Thyroid gland (tissue), 4 donors: ENCODE results near the gene KRTAP4-8. TPM values are rescaled to one million over a fixed set of nuclear protein-coding genes. Genes with fewer than 3 reads are reported as not detected.
"Not testable (repeated sequence)": the region's sequence is repeated elsewhere in the genome, so short reads cannot be mapped to it uniquely, and the experiment has no call there.

Experiments
- DNase-seq, 2 donors: peaks; one replicate each; pipeline ENCODE4 v3.0.0-alpha.2; 2019
- H3K27ac ChIP-seq, 3 donors: fragments of 200-600 bp; sonication (generic); 1 replicate in 2 of 3; 2 replicates in 1 of 3; pipeline ENCODE4 v1.5.1; 2016 to 2019; ENCODE audit warnings: mild to moderate bottlenecking in 1 of 3, moderate library complexity in 1 of 3
- H3K27me3 ChIP-seq: fragments of 200-600 bp; sonication (generic); one replicate; pipeline ENCODE4 v1.5.1; 2019
- H3K36me3 ChIP-seq, 2 donors: fragments of 200-600 bp; sonication (generic); one replicate each; pipeline ENCODE4 v1.5.1; 2016 to 2019
- H3K4me1 ChIP-seq, 2 donors: fragments of 200-600 bp; sonication (generic); one replicate each; pipeline ENCODE4 v1.5.1; 2017 to 2019
- H3K4me3 ChIP-seq, 3 donors: fragments of 200-600 bp; sonication (generic); replicated peaks in 1 of 3; 1 replicate in 2 of 3; 2 replicates in 1 of 3; pipeline ENCODE4 v1.5.1; 2016; ENCODE audit warnings: mild to moderate bottlenecking in 1 of 3
- H3K9me3 ChIP-seq: fragments of 200-600 bp; sonication (generic); one replicate; pipeline ENCODE4 v1.5.1; 2017
- CTCF ChIP-seq, 6 experiments: fragments of 200-600 bp in 3 of 6; fragments of 450-650 bp in 3 of 6; sonication (generic) in 3 of 6; IDR thresholded peaks; one replicate each; pipeline ENCODE4 v1.5.1; 2016 to 2019; ENCODE audit warnings: antibody characterized with exemption in 6 of 6, mild to moderate bottlenecking in 2 of 6, inconsistent platforms in 1 of 6, moderate library complexity in 1 of 6
- POLR2A ChIP-seq, 2 donors: fragments of 450-650 bp; IDR thresholded peaks; one replicate each; pipeline ENCODE4 v1.6.1; 2017; ENCODE audit warnings: antibody characterized with exemption in 2 of 2, mild to moderate bottlenecking in 2 of 2, moderate library complexity in 1 of 2
- WGBS, 2 donors: methylation state at CpG; one replicate each; pipeline ENCODE4 v1.1.5; 2017; 5-methylcytosine and 5-hydroxymethylcytosine counted together
- intact Hi-C: fragments of 100-400 bp; cut with DNase I; formaldehyde crosslinking; loops from one replicate; pipeline ENCODE4 v1.15.1; 2023
- total RNA-seq, 4 donors: library from RNA; depleted of rRNA; stranded (reverse); fragments of >200 nt; gene quantifications; one replicate each; pipeline ENCODE4 v1.2.3, GENCODE V29; 2016

The KRTAP4-8 gene
- total RNA-seq, 4 donors from 2014 or later, result not detected

DNA sequence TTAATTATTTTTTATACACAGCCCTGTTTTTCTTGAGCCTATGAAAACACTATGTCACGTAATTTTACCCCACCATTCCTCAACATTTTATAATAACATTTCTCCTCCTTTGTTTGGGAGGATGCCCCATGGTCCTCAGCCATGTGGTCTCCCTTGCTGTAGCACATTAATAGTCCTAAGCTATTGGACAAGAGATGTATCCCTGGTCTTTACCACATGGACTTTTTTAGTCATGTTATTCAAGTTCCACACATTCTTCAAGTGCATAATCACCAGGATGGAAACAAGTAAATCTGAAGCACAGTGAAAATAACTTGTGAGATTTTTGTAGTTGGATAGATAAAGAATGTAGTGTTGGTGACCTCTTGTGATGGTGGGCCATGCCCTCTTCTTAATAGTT lies 36.0 kb downstream of the KRTAP4-8 start:
- H3K27ac ChIP-seq, result no peak overlapping the region
- DNase-seq, result no peak
- no peaks in the 10 kb centered on the region for H3K9me3 ChIP-seq
- intact Hi-C loops, result no loop called here
- WGBS, 2 donors, result 66 to 67% methylated on average over 1 of the region's 1 CpG
- TF ChIP-seq CTCF (IDR thresholded peaks at IDR 0.05), result no peak
- TF ChIP-seq POLR2A (IDR thresholded peaks at IDR 0.05), result no peak
- no peaks in the 10 kb centered on the region for H3K27me3 ChIP-seq
- H3K4me1 ChIP-seq, result no peaks in the 10 kb centered on the region
- no peak overlapping the region for H3K4me3 ChIP-seq
- no peaks in the 10 kb centered on the region for H3K36me3 ChIP-seq

GRCh38 chr17:41060052-41060604 lies 37.8 kb downstream of the KRTAP4-8 start, which contains the start of gene KRTAP2-3:
TSS of gene KRTAP2-3 (minus strand) at chr17:41060114. CDS start at chr17:41060050, 64 bp downstream.
- Histone ChIP-seq H3K4me3 (no peak within 1 kb of the TSS), H3K27ac (no peak within 1 kb of the TSS), H3K36me3 (no peaks in the 10 kb centered on the region), H3K9me3 (no peaks in the 10 kb centered on the region), H3K4me1 (no peaks in the 10 kb centered on the region), H3K27me3 (no peaks in the 10 kb centered on the region)
- 71 to 78% methylated on average over 6 of the region's 6 CpGs for WGBS, 2 donors
- no peak for DNase-seq
- intact Hi-C loops, result no loop called here
- TF ChIP-seq CTCF (IDR thresholded peaks at IDR 0.05) (no peak), POLR2A (IDR thresholded peaks at IDR 0.05) (no peak)

GRCh38 chr17:41059276-41060051 lies 38.5 kb downstream of the KRTAP4-8 start:
- H3K27me3 ChIP-seq, intact Hi-C loops, H3K4me1 ChIP-seq, DNase-seq, H3K9me3 ChIP-seq, H3K4me3 ChIP-seq, H3K36me3 ChIP-seq, H3K27ac ChIP-seq: not testable (repeated sequence)
- 22 to 26% methylated on average over 6 to 10 of the region's 31 CpGs for WGBS, 2 donors

DNA sequence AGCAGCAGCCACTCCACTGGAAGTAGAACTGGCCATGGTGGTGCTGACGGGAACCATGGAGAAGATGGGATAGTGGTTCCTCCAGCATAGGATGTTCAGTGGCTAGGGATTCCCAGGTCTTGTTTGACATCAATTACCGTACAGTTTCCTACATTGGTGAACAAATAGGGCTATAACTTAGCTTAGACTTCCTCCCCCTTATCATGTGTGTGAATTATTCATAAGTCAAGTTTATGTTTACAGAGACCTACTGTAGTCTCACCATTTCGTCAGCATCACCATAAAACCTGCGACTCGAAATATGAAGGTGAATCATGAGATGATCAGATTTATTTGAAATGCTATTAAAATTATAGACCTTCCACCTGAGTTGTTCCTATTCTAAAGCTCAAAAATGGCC lies 39.2 kb downstream of the KRTAP4-8 start:
- 91 to 95% methylated on average over 5 of the region's 5 CpGs for WGBS, 2 donors
- intact Hi-C loops, result no loop called here
- no peak overlapping the region for H3K4me3 ChIP-seq
- H3K27me3 ChIP-seq, result no peaks in the 10 kb centered on the region
- DNase-seq, result no peak
- H3K4me1 ChIP-seq, result no peaks in the 10 kb centered on the region
- H3K9me3 ChIP-seq, result no peaks in the 10 kb centered on the region
- H3K27ac ChIP-seq, result no peak overlapping the region
- H3K36me3 ChIP-seq, result no peaks in the 10 kb centered on the region
- TF ChIP-seq CTCF (IDR thresholded peaks at IDR 0.05), result no peak
- no peak for TF ChIP-seq POLR2A (IDR thresholded peaks at IDR 0.05)

GRCh38 chr17:41057547-41057946 lies 40.4 kb downstream of the KRTAP4-8 start:
- Histone ChIP-seq H3K9me3 (no peaks in the 10 kb centered on the region), H3K27me3 (no peaks in the 10 kb centered on the region), H3K36me3 (no peaks in the 10 kb centered on the region), H3K4me3 (no peak overlapping the region), H3K4me1 (no peaks in the 10 kb centered on the region), H3K27ac (no peak overlapping the region)
- 90 to 92% methylated on average over 1 of the region's 1 CpG for WGBS, 2 donors
- no peak for DNase-seq
- TF ChIP-seq CTCF (IDR thresholded peaks at IDR 0.05) (no peak), POLR2A (IDR thresholded peaks at IDR 0.05) (no peak)
- intact Hi-C loops, result no loop called here

GRCh38 chr17:41055130-41055529 lies 42.8 kb downstream of the KRTAP4-8 start, which contains the start of gene KRTAP2-2:
TSS of gene KRTAP2-2 (minus strand) at chr17:41055230. CDS start at chr17:41055211, 19 bp downstream.
- H3K4me1 ChIP-seq, H3K9me3 ChIP-seq, intact Hi-C loops, H3K27me3 ChIP-seq, H3K36me3 ChIP-seq, H3K4me3 ChIP-seq, DNase-seq, H3K27ac ChIP-seq: not testable (repeated sequence)
- WGBS, 2 donors, result 39 to 50% methylated on average over 1 of the region's 6 CpGs

GRCh38 chr17:41054556-41054955 lies 43.4 kb downstream of the KRTAP4-8 start:
- not testable (repeated sequence) for H3K4me1 ChIP-seq, DNase-seq

More at GRCh38 chr17:41054556-41054955, 43.4 kb downstream of the KRTAP4-8 start:
- intact Hi-C loops, H3K27ac ChIP-seq, H3K4me3 ChIP-seq, H3K9me3 ChIP-seq, H3K27me3 ChIP-seq, H3K36me3 ChIP-seq: not testable (repeated sequence)
- 64 to 79% methylated on average over 5 to 6 of the region's 9 CpGs for WGBS, 2 donors
